Measurements from ENCODE around the gene SAP30.

SAP30 gene

DNA sequence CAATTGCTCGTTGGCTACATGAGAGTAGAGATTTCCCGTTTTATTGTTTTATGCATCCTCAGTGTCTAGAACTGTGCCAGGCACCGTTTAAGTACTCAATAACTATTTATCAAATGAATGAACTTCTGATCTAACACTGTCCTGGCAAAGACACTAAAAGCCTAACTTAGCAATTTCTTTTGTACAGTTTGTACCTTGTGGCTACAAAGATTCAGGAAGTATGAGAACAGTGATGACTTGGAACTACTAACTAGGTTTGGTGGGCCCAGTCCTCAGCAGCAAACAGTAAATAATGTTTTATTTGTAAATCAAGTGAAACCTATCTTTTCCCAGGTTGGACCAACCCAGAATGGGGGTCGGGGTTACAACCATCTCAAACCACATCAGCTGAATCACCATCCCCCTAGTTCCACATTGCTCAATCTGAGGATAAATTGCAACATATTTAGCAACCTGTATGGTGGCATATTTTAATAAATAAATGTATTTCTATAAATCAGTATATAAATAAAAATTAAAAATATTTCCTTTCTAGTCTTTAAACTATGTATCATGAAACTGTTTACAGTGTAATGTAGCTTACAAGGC, 40.4 kb downstream of the SAP30 start:
- in situ Hi-C loops (cut with MboI; ENCODE audit: low sequenced_read_pairs) = loop anchor here (10.0 kb wide), 1 partner anchor 126 kb away; no protein-coding TSS in a partner anchor
- no peak for DNase-seq (ENCODE audit: low spot score in 2 of 2)
- no peaks in the 10 kb centered on the region for H3K9me3 ChIP-seq
- H3K36me3 ChIP-seq (replicated peaks) = no peaks in the 10 kb centered on the region
- no peaks in the 10 kb centered on the region for H3K4me1 ChIP-seq
- no peak overlapping the region for H3K4me3 ChIP-seq
- H3K27me3 ChIP-seq (ENCODE audit: low read depth) = no peaks in the 10 kb centered on the region

DNA sequence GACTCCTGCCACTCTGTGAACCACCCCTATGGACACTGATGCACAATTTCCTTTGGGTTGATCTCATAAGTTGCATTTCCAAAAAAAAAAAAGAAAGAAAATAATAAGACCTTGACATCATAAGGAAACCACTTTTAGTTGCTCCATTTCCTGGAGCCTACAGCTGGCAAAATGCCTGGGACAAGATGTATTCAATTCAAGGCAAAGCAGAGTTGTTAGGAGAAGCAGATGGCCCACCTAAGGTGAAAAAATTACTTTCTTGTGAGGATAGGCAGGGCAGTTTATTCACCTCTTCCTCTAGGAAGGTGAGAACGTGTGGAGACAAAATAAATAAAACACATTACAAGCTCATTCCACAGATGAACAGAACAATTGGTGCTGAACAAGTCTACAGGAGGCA, 42.3 kb downstream of the SAP30 start:
- DNase-seq (ENCODE audit: low spot score in 2 of 2) = no peak
- Histone ChIP-seq H3K36me3 (replicated peaks) (no peaks in the 10 kb centered on the region), H3K9me3 (no peaks in the 10 kb centered on the region), H3K4me1 (no peaks in the 10 kb centered on the region), H3K4me3 (no peak overlapping the region), H3K27me3 (ENCODE audit: low read depth) (no peaks in the 10 kb centered on the region)
- in situ Hi-C loops (cut with MboI; ENCODE audit: low sequenced_read_pairs) = loop anchor here (10.0 kb wide), 1 partner anchor 128 kb away; no protein-coding TSS in a partner anchor

DNA sequence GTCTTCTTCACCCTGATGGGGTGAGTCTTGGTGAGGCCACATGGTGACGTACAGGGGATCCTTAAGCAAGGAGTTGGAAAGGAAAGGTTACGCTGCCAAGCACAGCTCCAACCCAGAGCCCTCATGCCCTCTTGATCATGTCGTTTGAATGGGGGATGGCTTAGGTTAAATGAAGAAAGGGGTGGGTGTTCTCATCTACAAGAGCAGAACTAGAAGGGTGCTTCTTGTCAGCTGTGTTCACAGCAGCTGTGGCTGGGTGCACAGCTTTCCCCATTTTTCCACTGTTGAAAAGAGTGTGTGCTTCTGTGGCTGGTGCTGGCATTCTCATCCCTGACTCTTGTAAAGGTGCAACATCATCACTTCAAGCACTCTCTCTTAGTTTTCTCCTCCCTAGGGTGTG, 43.7 kb downstream of the SAP30 start:
- Histone ChIP-seq H3K4me3 (no peak overlapping the region), H3K27me3 (ENCODE audit: low read depth) (peaks cover 4% of the 10 kb centered on the region; the same call in 1 of the 2 replicates), H3K4me1 (no peaks in the 10 kb centered on the region), H3K36me3 (replicated peaks) (no peaks in the 10 kb centered on the region), H3K9me3 (no peaks in the 10 kb centered on the region)
- in situ Hi-C loops (cut with MboI; ENCODE audit: low sequenced_read_pairs) = loop anchor here (10.0 kb wide), 1 partner anchor 130 kb away; no protein-coding TSS in a partner anchor
- no peak for DNase-seq (ENCODE audit: low spot score in 2 of 2)

DNA sequence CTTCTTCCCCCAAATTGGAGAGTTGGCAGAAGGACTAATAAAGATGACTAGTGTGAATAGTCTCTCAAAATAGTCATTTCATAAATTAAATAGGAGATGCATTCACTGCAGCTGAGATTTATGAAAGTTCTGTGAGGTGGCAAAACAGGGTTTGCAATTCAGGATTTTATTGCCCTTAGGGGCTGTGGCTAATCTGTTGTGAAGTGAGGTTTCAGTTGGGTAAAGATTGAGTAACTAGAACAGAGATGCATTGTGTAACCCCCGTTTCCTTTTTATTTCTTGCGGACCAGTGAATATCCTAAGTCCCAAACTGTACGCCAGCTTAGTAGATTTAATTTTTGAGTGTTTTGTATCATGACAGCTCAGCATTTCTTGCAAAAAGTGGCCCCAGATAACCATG, 44.3 kb downstream of the SAP30 start:
- no peaks in the 10 kb centered on the region for H3K36me3 ChIP-seq (replicated peaks)
- H3K4me1 ChIP-seq = no peaks in the 10 kb centered on the region
- H3K4me3 ChIP-seq = no peak overlapping the region
- DNase-seq (ENCODE audit: low spot score in 2 of 2) = no peak
- H3K9me3 ChIP-seq = no peaks in the 10 kb centered on the region
- in situ Hi-C loops (cut with MboI; ENCODE audit: low sequenced_read_pairs) = loop anchor here (5.0 to 10.0 kb wide), 3 partner anchors 98 to 408 kb away; no protein-coding TSS in a partner anchor
- H3K27me3 ChIP-seq (ENCODE audit: low read depth) = peaks cover 4% of the 10 kb centered on the region; the same call in 1 of the 2 replicates

DNA sequence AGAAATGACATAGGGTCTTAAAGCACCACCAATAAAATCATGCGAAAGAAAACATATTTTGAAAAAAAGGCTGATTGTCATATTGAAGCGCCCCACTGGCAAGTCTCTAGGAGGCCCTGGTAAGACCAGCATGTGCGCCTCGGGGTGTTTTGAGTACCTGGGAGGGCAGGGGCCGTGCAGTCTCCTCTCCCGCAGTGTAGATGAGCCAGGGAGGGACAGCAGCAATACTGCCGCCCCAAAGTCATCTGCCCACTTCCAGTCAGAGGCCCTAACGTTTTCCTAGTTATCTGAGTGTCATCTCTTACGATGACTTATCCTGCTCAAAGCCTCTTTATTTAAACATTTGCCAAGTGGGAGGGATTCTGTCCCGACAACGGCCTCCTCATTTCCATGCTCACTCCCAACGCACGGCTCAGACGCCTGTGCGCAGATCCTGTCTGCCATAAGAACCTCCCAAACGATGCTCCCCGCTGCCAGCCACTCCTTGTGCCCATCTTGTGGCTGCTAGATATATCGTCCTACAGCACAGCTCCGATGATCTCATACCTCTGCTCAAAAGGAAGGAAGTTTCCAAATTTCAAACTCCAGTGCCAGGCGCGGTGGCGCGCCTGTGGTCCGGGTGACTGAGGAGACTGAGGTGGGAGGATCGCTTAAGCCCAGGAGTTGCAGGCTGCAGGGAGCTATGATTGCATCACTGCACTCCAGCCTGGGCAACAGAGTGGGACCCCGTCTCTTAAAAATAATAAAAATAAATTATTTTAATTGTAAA, 45.3 kb downstream of the SAP30 start:
- Histone ChIP-seq H3K4me1 (no peaks in the 10 kb centered on the region), H3K27me3 (ENCODE audit: low read depth) (peaks cover 4% of the 10 kb centered on the region; the same call in 1 of the 2 replicates), H3K36me3 (replicated peaks) (no peaks in the 10 kb centered on the region), H3K4me3 (no peak overlapping the region), H3K9me3 (no peaks in the 10 kb centered on the region)
- in situ Hi-C loops (cut with MboI; ENCODE audit: low sequenced_read_pairs) = loop anchor here (5.0 to 10.0 kb wide), 3 partner anchors 99 to 409 kb away; no protein-coding TSS in a partner anchor
- DNase-seq (ENCODE audit: low spot score in 2 of 2) = no peak

DNA sequence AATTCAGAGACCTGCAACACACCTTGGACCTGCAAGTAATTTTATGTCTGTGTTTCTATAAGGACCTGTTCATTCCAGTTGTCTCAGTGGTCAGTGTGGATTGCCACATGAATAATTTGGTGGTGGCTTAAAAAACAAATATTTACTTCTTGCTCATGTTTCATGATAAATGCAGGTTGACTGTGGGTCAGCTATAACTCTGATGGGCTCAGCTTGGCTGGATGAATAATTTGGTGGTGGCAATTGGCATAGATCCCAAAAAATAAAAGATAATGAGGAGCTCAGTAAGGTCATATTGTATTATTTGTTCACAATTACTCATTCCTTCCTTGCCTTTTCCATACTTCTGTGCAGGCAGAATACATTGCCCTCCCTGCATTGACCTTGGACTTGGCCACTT, 47.1 kb downstream of the SAP30 start:
- H3K4me3 ChIP-seq = no peak overlapping the region
- no peaks in the 10 kb centered on the region for H3K36me3 ChIP-seq (replicated peaks)
- DNase-seq (ENCODE audit: low spot score in 2 of 2) = no peak
- H3K27me3 ChIP-seq (ENCODE audit: low read depth) = peaks cover 4% of the 10 kb centered on the region; the same call in 1 of the 2 replicates
- no peaks in the 10 kb centered on the region for H3K9me3 ChIP-seq
- no peaks in the 10 kb centered on the region for H3K4me1 ChIP-seq
- in situ Hi-C loops (cut with MboI; ENCODE audit: low sequenced_read_pairs) = loop anchor here (5.0 to 10.0 kb wide), 3 partner anchors 101 to 411 kb away; no protein-coding TSS in a partner anchor

DNA sequence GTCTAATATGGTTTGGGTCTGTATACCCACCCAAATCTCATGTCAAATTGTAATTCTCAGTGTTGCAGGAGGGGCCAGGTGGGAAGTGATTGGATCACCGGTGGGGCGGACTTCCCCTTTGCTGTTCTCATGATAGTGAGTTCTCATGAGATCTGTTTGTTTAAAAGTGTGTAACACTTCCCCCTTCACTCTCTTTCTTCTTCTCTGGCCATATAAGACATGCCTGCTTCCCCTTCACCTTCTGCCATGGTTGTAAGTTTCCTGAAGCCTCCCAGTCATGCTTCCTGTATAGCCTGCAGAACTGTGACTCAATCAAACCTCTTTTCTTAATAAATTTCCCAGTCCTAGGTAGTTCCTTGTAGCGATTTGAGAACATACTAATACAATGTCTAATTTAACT, 47.9 kb downstream of the SAP30 start:
- Histone ChIP-seq H3K4me3 (no peak overlapping the region), H3K27me3 (ENCODE audit: low read depth) (peaks cover 4% of the 10 kb centered on the region; the same call in 1 of the 2 replicates), H3K36me3 (replicated peaks) (no peaks in the 10 kb centered on the region), H3K9me3 (no peaks in the 10 kb centered on the region), H3K4me1 (no peaks in the 10 kb centered on the region)
- no peak for DNase-seq (ENCODE audit: low spot score in 2 of 2)
- in situ Hi-C loops (cut with MboI; ENCODE audit: low sequenced_read_pairs) = loop anchor here (5.0 to 10.0 kb wide), 3 partner anchors 101 to 411 kb away; no protein-coding TSS in a partner anchor

DNA sequence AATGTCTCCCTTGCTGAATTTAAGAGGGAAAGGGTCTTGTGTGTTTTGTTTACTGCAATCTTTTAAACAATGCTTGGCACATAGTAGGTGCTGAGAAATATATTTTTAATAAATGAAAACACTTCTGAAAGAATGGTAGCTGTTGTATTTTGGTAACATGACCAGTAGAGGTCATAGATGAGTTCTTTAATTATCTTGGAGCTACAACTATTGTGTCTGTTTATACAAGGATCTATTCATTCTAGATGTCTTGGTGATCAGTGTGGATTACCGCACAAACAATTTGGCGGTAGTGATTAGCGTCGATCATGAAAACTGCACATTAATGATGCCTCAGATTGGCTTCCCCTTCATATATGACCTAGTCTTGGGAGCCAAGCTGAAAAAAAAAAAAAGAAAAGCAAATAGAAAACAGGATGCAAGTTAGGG, 49.6 kb downstream of the SAP30 start:
- Histone ChIP-seq H3K27me3 (ENCODE audit: low read depth) (peaks cover 4% of the 10 kb centered on the region; the same call in 1 of the 2 replicates), H3K9me3 (no peaks in the 10 kb centered on the region), H3K4me3 (no peak overlapping the region), H3K36me3 (replicated peaks) (no peaks in the 10 kb centered on the region), H3K4me1 (no peaks in the 10 kb centered on the region)
- in situ Hi-C loops (cut with MboI; ENCODE audit: low sequenced_read_pairs) = loop anchor here (10.0 kb wide), 1 partner anchor 74 kb away; no protein-coding TSS in a partner anchor
- DNase-seq (ENCODE audit: low spot score in 2 of 2) = peak in 1 of 2 experiments; percentile 61

DNA sequence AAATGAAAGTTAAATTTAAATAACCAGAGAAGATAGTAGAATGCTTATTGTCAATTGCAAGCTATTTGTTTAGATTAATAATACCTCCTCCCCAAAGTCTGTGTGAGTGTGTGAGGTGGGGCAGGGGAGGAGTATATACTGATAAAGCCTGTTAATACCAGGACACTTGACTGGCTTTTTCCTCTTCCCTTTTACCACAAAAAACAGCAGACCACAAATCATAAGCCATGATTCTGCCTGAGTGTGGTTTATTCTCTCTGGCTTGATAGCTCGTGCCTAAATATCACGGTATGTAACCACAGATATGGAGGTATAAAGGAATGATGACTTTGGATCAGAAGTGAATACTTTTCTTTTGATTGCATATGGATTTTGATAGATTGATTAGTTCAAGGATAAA, 50.0 kb downstream of the SAP30 start:
- no peak overlapping the region for H3K4me3 ChIP-seq
- H3K4me1 ChIP-seq = no peaks in the 10 kb centered on the region
- no peaks in the 10 kb centered on the region for H3K36me3 ChIP-seq (replicated peaks)
- DNase-seq (ENCODE audit: low spot score in 2 of 2) = no peak
- H3K27me3 ChIP-seq (ENCODE audit: low read depth) = peaks cover 4% of the 10 kb centered on the region; the same call in 1 of the 2 replicates
- no peaks in the 10 kb centered on the region for H3K9me3 ChIP-seq
- in situ Hi-C loops (cut with MboI; ENCODE audit: low sequenced_read_pairs) = loop anchor here (10.0 kb wide), 1 partner anchor 74 kb away; no protein-coding TSS in a partner anchor

DNA sequence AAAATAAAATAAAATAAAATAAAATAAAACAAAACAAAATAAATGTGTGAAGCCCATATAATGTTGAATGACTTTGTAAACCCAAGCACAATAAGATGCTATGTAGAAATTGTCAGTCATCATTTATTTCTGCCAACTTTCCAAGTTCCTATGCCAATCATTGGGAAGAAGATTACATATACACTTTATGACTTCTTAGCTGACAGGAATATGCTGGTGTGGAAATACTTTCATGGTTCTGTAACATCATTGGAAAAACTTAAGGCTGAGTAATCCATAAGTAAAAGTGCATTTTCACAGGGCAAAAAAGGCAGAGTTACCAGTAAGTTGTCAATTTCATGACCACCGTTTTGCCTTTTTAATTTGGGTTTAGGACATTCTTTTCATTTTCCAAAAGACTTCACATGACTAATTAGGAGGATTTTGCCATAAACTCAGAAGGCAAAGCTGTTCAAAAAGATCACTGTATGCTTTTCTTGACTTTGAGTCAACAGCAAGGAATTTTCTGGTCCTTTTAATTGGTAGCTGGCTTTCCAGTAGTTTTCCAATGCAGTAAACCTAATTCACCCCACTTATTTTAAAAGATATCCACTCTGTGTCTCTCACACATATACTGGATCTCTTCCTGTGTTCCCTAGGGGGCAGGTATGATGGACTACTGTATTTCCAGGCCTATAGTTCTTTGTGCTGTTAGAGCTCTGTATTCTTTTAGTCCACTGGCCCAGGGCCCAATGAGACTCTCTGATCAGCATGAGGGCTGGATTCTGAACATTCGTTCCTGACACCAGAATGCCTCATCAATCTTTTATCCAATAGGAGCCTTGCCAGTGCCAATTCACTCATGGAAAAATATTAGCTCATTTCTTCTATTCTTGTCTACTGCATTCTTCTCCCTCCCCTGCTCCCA, 54.4 kb downstream of the SAP30 start:
- H3K4me3 ChIP-seq = no peak overlapping the region
- in situ Hi-C loops (cut with MboI; ENCODE audit: low sequenced_read_pairs) = loop anchor here (10.0 kb wide), 1 partner anchor 70 kb away; no protein-coding TSS in a partner anchor
- no peak for DNase-seq (ENCODE audit: low spot score in 2 of 2)
- H3K9me3 ChIP-seq = no peaks in the 10 kb centered on the region
- no peaks in the 10 kb centered on the region for H3K4me1 ChIP-seq
- no peaks in the 10 kb centered on the region for H3K27me3 ChIP-seq (ENCODE audit: low read depth)
- no peaks in the 10 kb centered on the region for H3K36me3 ChIP-seq (replicated peaks)

DNA sequence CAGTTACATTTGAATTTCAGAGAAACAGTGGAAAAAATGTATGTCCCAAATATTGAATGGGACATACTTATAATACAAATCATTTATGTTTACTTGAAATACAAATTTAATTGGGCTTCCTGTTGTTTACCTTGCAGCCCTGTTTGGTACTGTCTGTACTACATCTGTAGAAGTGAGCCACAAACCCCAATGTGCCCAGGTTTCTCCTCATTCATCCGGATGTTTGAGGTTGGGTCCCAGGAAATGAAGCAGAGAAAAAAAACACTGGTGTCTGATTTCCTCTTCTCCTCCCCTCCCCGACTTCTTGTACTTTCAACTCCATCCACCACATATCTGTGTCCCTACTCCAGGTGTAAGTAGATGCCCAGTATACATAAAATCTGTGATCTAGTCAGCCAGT, 55.3 kb downstream of the SAP30 start:
- no peaks in the 10 kb centered on the region for H3K36me3 ChIP-seq (replicated peaks)
- H3K9me3 ChIP-seq = no peaks in the 10 kb centered on the region
- in situ Hi-C loops (cut with MboI; ENCODE audit: low sequenced_read_pairs) = loop anchor here (10.0 kb wide), 1 partner anchor 69 kb away; no protein-coding TSS in a partner anchor
- no peak overlapping the region for H3K4me3 ChIP-seq
- H3K27me3 ChIP-seq (ENCODE audit: low read depth) = no peaks in the 10 kb centered on the region
- DNase-seq (ENCODE audit: low spot score in 2 of 2) = no peak
- H3K4me1 ChIP-seq = no peaks in the 10 kb centered on the region

Measured in HAP-1 (cell line).